Measurements from ENCODE around the gene IL23R. TPM values are rescaled to one million over a fixed set of nuclear protein-coding genes. Genes with fewer than 3 reads are reported as not detected.

IL23R gene
- polyA plus RNA-seq, 1 donor (not counting 4 experiments of a cell fraction or from before 2014, with no cell fraction given), result not detected

GRCh38 chr1:67217938-67218337 is 51.7 kb downstream of the IL23R start:
- TF ChIP-seq EZH2 (IDR thresholded peaks at IDR 0.05; ENCODE audit: low read length) (no peak), CTCF (optimal IDR thresholded peaks at IDR 0.05 in 1 of 3, IDR thresholded peaks at IDR 0.05 in 1 of 3, conservative IDR thresholded peaks at IDR 0.05 in 1 of 3; ENCODE audit: extremely low read depth in 1 of 3, insufficient read depth in 2 of 3, low read length in 3 of 3) (no peak)
- no peak overlapping the region for H3K4me3 ChIP-seq (ENCODE audit: control insufficient read depth in 2 of 3, extremely low read depth in 1 of 3, insufficient read depth in 2 of 3, low read depth in 1 of 3, low read length in 3 of 3)
- H3K27me3 ChIP-seq (ENCODE audit: control insufficient read depth, extremely low read depth, insufficient read depth, low read length), result no peaks in the 10 kb centered on the region
- no peaks in the 10 kb centered on the region for H3K4me1 ChIP-seq (ENCODE audit: control insufficient read depth, extremely low read depth, insufficient read depth, low read length)
- no peak overlapping the region for H3K27ac ChIP-seq (ENCODE audit: control insufficient read depth, insufficient read depth, low read length)
- no peak overlapping the region for H2AFZ ChIP-seq (ENCODE audit: control insufficient read depth, low read length)
- no peaks in the 10 kb centered on the region for H3K79me2 ChIP-seq (ENCODE audit: control insufficient read depth, insufficient read depth, low read length)
- H3K36me3 ChIP-seq (ENCODE audit: control insufficient read depth in 2 of 2, extremely low read depth in 1 of 2, insufficient read depth in 2 of 2, low read length in 2 of 2), result no peaks in the 10 kb centered on the region
- dilution Hi-C loops (cut with MboI; ENCODE audit: extremely low pct_ligation_motif_present, low sequenced_read_pairs), result no loop called here
- no peak overlapping the region for H3K4me2 ChIP-seq (ENCODE audit: control insufficient read depth, extremely low read depth, insufficient read depth, low read depth, low read length)
- H3K9me1 ChIP-seq (ENCODE audit: control insufficient read depth, extremely low read depth, insufficient read depth, low read length), result no peaks in the 10 kb centered on the region
- no peak overlapping the region for H3K9ac ChIP-seq (ENCODE audit: control insufficient read depth, extremely low read depth, insufficient read depth, low read length)
- FAIRE-seq (no peak), DNase-seq (ENCODE audit: low read depth, low spot score) (no peak)
- H3K9me3 ChIP-seq (ENCODE audit: control insufficient read depth, low read depth, low read length), result no peaks in the 10 kb centered on the region
- no peaks in the 10 kb centered on the region for H4K20me1 ChIP-seq (ENCODE audit: control insufficient read depth, extremely low read depth, insufficient read depth, low read length)

GRCh38 chr1:67224856-67225255 is 58.6 kb downstream of the IL23R start:
- no peak overlapping the region for H3K27ac ChIP-seq (ENCODE audit: control insufficient read depth, insufficient read depth, low read length)
- no peak overlapping the region for H3K9ac ChIP-seq (ENCODE audit: control insufficient read depth, extremely low read depth, insufficient read depth, low read length)
- H3K4me3 ChIP-seq (ENCODE audit: control insufficient read depth in 2 of 3, extremely low read depth in 1 of 3, insufficient read depth in 2 of 3, low read depth in 1 of 3, low read length in 3 of 3), result no peak overlapping the region
- H3K9me1 ChIP-seq (ENCODE audit: control insufficient read depth, extremely low read depth, insufficient read depth, low read length), result no peaks in the 10 kb centered on the region
- DNase-seq (ENCODE audit: low read depth, low spot score), result no peak
- TF ChIP-seq EZH2 (IDR thresholded peaks at IDR 0.05; ENCODE audit: low read length), result no peak
- TF ChIP-seq CTCF (optimal IDR thresholded peaks at IDR 0.05 in 1 of 3, IDR thresholded peaks at IDR 0.05 in 1 of 3, conservative IDR thresholded peaks at IDR 0.05 in 1 of 3; ENCODE audit: extremely low read depth in 1 of 3, insufficient read depth in 2 of 3, low read length in 3 of 3), result no peak
- no peak overlapping the region for H2AFZ ChIP-seq (ENCODE audit: control insufficient read depth, low read length)
- FAIRE-seq, result no peak
- no peak overlapping the region for H3K4me2 ChIP-seq (ENCODE audit: control insufficient read depth, extremely low read depth, insufficient read depth, low read depth, low read length)
- no peaks in the 10 kb centered on the region for H3K27me3 ChIP-seq (ENCODE audit: control insufficient read depth, extremely low read depth, insufficient read depth, low read length)
- peaks cover 4% of the 10 kb centered on the region for H3K4me1 ChIP-seq (ENCODE audit: control insufficient read depth, extremely low read depth, insufficient read depth, low read length)
- H3K9me3 ChIP-seq (ENCODE audit: control insufficient read depth, low read depth, low read length), result no peaks in the 10 kb centered on the region
- dilution Hi-C loops (cut with MboI; ENCODE audit: extremely low pct_ligation_motif_present, low sequenced_read_pairs), result no loop called here
- H3K79me2 ChIP-seq (ENCODE audit: control insufficient read depth, insufficient read depth, low read length), result no peaks in the 10 kb centered on the region
- no peaks in the 10 kb centered on the region for H3K36me3 ChIP-seq (ENCODE audit: control insufficient read depth in 2 of 2, extremely low read depth in 1 of 2, insufficient read depth in 2 of 2, low read length in 2 of 2)
- no peaks in the 10 kb centered on the region for H4K20me1 ChIP-seq (ENCODE audit: control insufficient read depth, extremely low read depth, insufficient read depth, low read length)
